Endodermal cell (in vitro differentiated cells): Measurements from ENCODE around the gene RACK1. TPM values are rescaled to one million over a fixed set of nuclear protein-coding genes. Genes with fewer than 3 reads are reported as not detected.
"Not testable (repeated sequence)": the region's sequence is repeated elsewhere in the genome, so short reads cannot be mapped to it uniquely, and the experiment has no call there.

ENCODE experiments used
- DNase-seq: peaks from one replicate; pipeline ENCODE4 v3.0.0-alpha.2; 2017
- H3K27ac ChIP-seq: 2 replicates; pipeline ENCODE4 v1.5.1; 2013; ENCODE audit warnings: mild to moderate bottlenecking, low read depth, low read length, moderate library complexity
- H3K27me3 ChIP-seq: 2 replicates; pipeline ENCODE4 v1.6.1; 2013; ENCODE audit warnings: mild to moderate bottlenecking, low read length, moderate library complexity; ENCODE audit not compliant: insufficient read depth, control insufficient read depth, poor library complexity, severe bottlenecking
- H3K36me3 ChIP-seq: 2 replicates; pipeline ENCODE4 v1.7.0; 2013; ENCODE audit warnings: mild to moderate bottlenecking, low read length, moderate library complexity; ENCODE audit not compliant: control insufficient read depth, insufficient read depth
- H3K4me1 ChIP-seq: one replicate; pipeline ENCODE4 v1.7.0; 2013; ENCODE audit warnings: low read length; ENCODE audit not compliant: control insufficient read depth, insufficient read depth
- H3K4me3 ChIP-seq: 2 replicates; pipeline ENCODE4 v1.5.1; 2013; ENCODE audit warnings: mild to moderate bottlenecking, low read length, moderate library complexity
- H3K9ac ChIP-seq: 2 replicates; pipeline ENCODE4 v1.6.1; 2013; ENCODE audit warnings: mild to moderate bottlenecking, low read length, moderate library complexity; ENCODE audit not compliant: poor library complexity, severe bottlenecking; ENCODE audit errors: extremely low read depth
- H3K9me3 ChIP-seq: 2 replicates; pipeline ENCODE4 v1.6.1; 2013; ENCODE audit warnings: mild to moderate bottlenecking, low read length, moderate library complexity; ENCODE audit not compliant: control insufficient read depth
- H3K27ac Mint-ChIP-seq: 2 replicates; pipeline ENCODE4 v1.8.0; 2020; ENCODE audit warnings: mixed read lengths
- H3K27me3 Mint-ChIP-seq: 2 replicates; pipeline ENCODE4 v1.8.0; 2021; ENCODE audit warnings: mild to moderate bottlenecking, mixed read lengths; ENCODE audit not compliant: insufficient read depth
- H3K36me3 Mint-ChIP-seq: 2 replicates; pipeline ENCODE4 v1.8.0; 2020; ENCODE audit warnings: low read depth, mixed read lengths
- H3K4me1 Mint-ChIP-seq: 2 replicates; pipeline ENCODE4 v1.8.0; 2020; ENCODE audit warnings: mixed read lengths
- H3K4me3 Mint-ChIP-seq: 2 replicates; pipeline ENCODE4 v1.8.0; 2020; ENCODE audit warnings: mild to moderate bottlenecking, moderate library complexity, mixed read lengths
- H3K9me3 Mint-ChIP-seq: 2 replicates; pipeline ENCODE4 v1.8.0; 2020; ENCODE audit warnings: mild to moderate bottlenecking, mixed read lengths
- CTCF ChIP-seq: fragments of 200-600 bp; sonication (generic); conservative IDR thresholded peaks from 2 replicates; pipeline ENCODE4 v1.5.0; 2021; ENCODE audit warnings: antibody characterized with exemption, mild to moderate bottlenecking
- WGBS, 2 experiments: methylation state at CpG; one replicate each; pipeline versions ENCODE4 v1.1.5 to v1.1.7; 2013; ENCODE audit warnings: missing lambda C conversion rate in 2 of 2, mixed read lengths in 1 of 2; ENCODE audit not compliant: insufficient coverage in 1 of 2, insufficient read length in 1 of 2; 5-methylcytosine and 5-hydroxymethylcytosine counted together
- long read RNA-seq, 4 experiments: library from polyadenylated mRNA in 2 of 4; library from RNA in 1 of 4; library from capped mRNA in 1 of 4; stranded (forward) in 3 of 4; unstranded in 1 of 4; transcript quantifications; one replicate each; pipeline ENCODE4 v2.0.0, GENCODE V29; 2020 to 2021; ENCODE audit warnings: inconsistent platforms in 1 of 4
- polyA plus RNA-seq, 2 experiments: library from polyadenylated mRNA; stranded (reverse); fragments of 50-300 nt; gene quantifications; one replicate each; pipeline ENCODE4 v1.2.3, GENCODE V29; 2013
- total RNA-seq, 2 donors: library from RNA; stranded (reverse); fragmentation: NEBNext Ultra II Directional in 1 of 2; extraction: Animal tissue kit (Norgen Biotek cat#: 25700) in 1 of 2; gene quantifications; 2 replicates in 1 of 2; 3 replicates in 1 of 2; pipeline ENCODE4 v1.2.1, GENCODE V29; 2021

The RACK1 gene
- 1,000 to 10,000 TPM; 1,942 to 1,975 TPM for total RNA-seq
- 2,359 TPM for polyA plus RNA-seq (2013, experiment 1 of 2)
- 2,067 TPM for polyA plus RNA-seq (2013, experiment 2 of 2)
- long read RNA-seq, experiment 1, transcript RACK1-210 (8 exons, 1,098 nt) = major isoform, 822 of 987 reads
- long read RNA-seq, experiment 1, transcript RACK1-233 (3 exons, 791 nt) = minor isoform, 18 of 987 reads
- long read RNA-seq, experiment 1, transcript RACK1-230 (7 exons, 1,651 nt) = minor isoform, 6 of 987 reads
- long read RNA-seq, experiment 1, partial matches to known transcripts = 68 of 987 reads
- long read RNA-seq, experiment 1, other reads (novel, unspliced or antisense) = 67 of 987 reads
- long read RNA-seq, experiment 2, transcript RACK1-210 (8 exons, 1,098 nt) = minor isoform, 13 of 774 reads
- long read RNA-seq, experiment 2, transcript RACK1-227 (8 exons, 1,403 nt) = major isoform, 696 of 774 reads
- long read RNA-seq, experiment 2, partial matches to known transcripts = 24 of 774 reads
- long read RNA-seq, experiment 2, other reads (novel, unspliced or antisense) = 31 of 774 reads
- long read RNA-seq, experiment 3, transcript RACK1-210 (8 exons, 1,098 nt) = minor isoform, 59 of 4,012 reads
- long read RNA-seq, experiment 3, transcript RACK1-227 (8 exons, 1,403 nt) = major isoform, 3,832 of 4,012 reads
- long read RNA-seq, experiment 3, transcript RACK1-230 (7 exons, 1,651 nt) = minor isoform, 20 of 4,012 reads
- long read RNA-seq, experiment 3, transcript RACK1-224 (8 exons, 1,150 nt) = minor isoform, 8 of 4,012 reads
- long read RNA-seq, experiment 3, partial matches to known transcripts = 21 of 4,012 reads
- long read RNA-seq, experiment 3, other reads (novel, unspliced or antisense) = 69 of 4,012 reads
- long read RNA-seq, experiment 4, transcript RACK1-210 (8 exons, 1,098 nt) = minor isoform, 105 of 9,385 reads
- long read RNA-seq, experiment 4, transcript RACK1-230 (7 exons, 1,651 nt) = minor isoform, 28 of 9,385 reads
- long read RNA-seq, experiment 4, transcript RACK1-224 (8 exons, 1,150 nt) = minor isoform, 73 of 9,385 reads
- long read RNA-seq, experiment 4, transcript RACK1-227 (8 exons, 1,403 nt) = major isoform, 9,011 of 9,385 reads
- long read RNA-seq, experiment 4, partial matches to known transcripts = 34 of 9,385 reads
- long read RNA-seq, experiment 4, other reads (novel, unspliced or antisense) = 120 of 9,385 reads

- peak within 1 kb of the TSS; percentile 99 for H3K9ac ChIP-seq
- peak; percentile 95 for DNase-seq
- no peak for TF ChIP-seq CTCF
- H3K27ac ChIP-seq = peak within 1 kb of the TSS; percentile 96
- no peaks in the 10 kb centered on the region for H3K27me3 ChIP-seq
- no peaks in the 10 kb centered on the region for H3K9me3 Mint-ChIP-seq
- H3K27ac Mint-ChIP-seq = peak within 1 kb of the TSS; percentile 99
- H3K4me1 Mint-ChIP-seq = peaks cover 32% of the 10 kb centered on the region
- H3K27me3 Mint-ChIP-seq = no peaks in the 10 kb centered on the region
- no peaks in the 10 kb centered on the region for H3K9me3 ChIP-seq
- 0% methylated on average over 37 to 50 of the region's 50 CpGs for WGBS, 2 experiments
- peaks cover 8% of the 10 kb centered on the region for H3K4me1 ChIP-seq
- peak within 1 kb of the TSS; percentile 98 for H3K4me3 ChIP-seq
- H3K36me3 ChIP-seq = peaks cover 39% of the 10 kb centered on the region
- H3K36me3 Mint-ChIP-seq = peaks cover 55% of the 10 kb centered on the region
- H3K4me3 Mint-ChIP-seq = peak within 1 kb of the TSS; percentile 100
These were observed at the start of gene RACK1 for GRCh38 chr5:181243564-181244343. Gene RACK1, minus strand, starts transcription at chr5:181243906. Its CDS starts 106 bp downstream, at chr5:181243800.

- not testable (repeated sequence) for H3K27ac Mint-ChIP-seq, H3K9me3 Mint-ChIP-seq, H3K4me3 ChIP-seq, H3K4me1 ChIP-seq, DNase-seq, H3K4me3 Mint-ChIP-seq, H3K27ac ChIP-seq, H3K27me3 ChIP-seq, H3K4me1 Mint-ChIP-seq, H3K27me3 Mint-ChIP-seq, H3K9ac ChIP-seq, H3K9me3 ChIP-seq
- H3K36me3 Mint-ChIP-seq = peaks cover 19% of the 10 kb centered on the region
- H3K36me3 ChIP-seq = peaks cover 21% of the 10 kb centered on the region
- 97 to 100% methylated on average over 1 of the region's 1 CpG for WGBS, 2 experiments
These were observed 43.6 kb upstream of the RACK1 start for GRCh38 chr5:181287331-181287730.

GRCh38 chr5:181285962-181286705 is 42.4 kb upstream of the RACK1 start:
- DNase-seq, H3K4me1 ChIP-seq, H3K9me3 ChIP-seq, H3K27ac ChIP-seq, H3K9ac ChIP-seq, H3K27ac Mint-ChIP-seq, H3K9me3 Mint-ChIP-seq, H3K27me3 Mint-ChIP-seq, H3K4me3 Mint-ChIP-seq, H3K27me3 ChIP-seq, H3K4me3 ChIP-seq: not testable (repeated sequence)
- Mint-ChIP-seq H3K4me1 (peaks cover 12% of the 10 kb centered on the region), H3K36me3 (peaks cover 19% of the 10 kb centered on the region)
- 93% methylated on average over 3 to 10 of the region's 10 CpGs for WGBS, 2 experiments
- H3K36me3 ChIP-seq = peaks cover 21% of the 10 kb centered on the region
